Neural progenitor cell (in vitro differentiated cells): Measurements from ENCODE around the gene COL25A1. TPM values are rescaled to one million over a fixed set of nuclear protein-coding genes. Genes with fewer than 3 reads are reported as not detected.

ENCODE experiments used
- DNase-seq: peaks from one replicate; pipeline ENCODE4 v3.0.0-alpha.2; 2016; ENCODE audit warnings: low spot score
- H2AFZ ChIP-seq: fragments of 200-600 bp; sonication (generic); replicated peaks from 2 replicates; pipeline ENCODE4 v1.6.1; 2016; ENCODE audit warnings: antibody characterized with exemption
- H3F3A ChIP-seq: fragments of 200-600 bp; sonication (generic); 2 replicates; pipeline ENCODE4 v1.6.1; 2016; ENCODE audit warnings: antibody characterized with exemption, low read depth
- H3K27ac ChIP-seq: fragments of 200-600 bp; sonication (generic); 2 replicates; pipeline ENCODE4 v1.5.1; 2016; ENCODE audit warnings: mild to moderate bottlenecking
- H3K27me3 ChIP-seq: fragments of 200-600 bp; sonication (generic); 2 replicates; pipeline ENCODE4 v1.6.1; 2016; ENCODE audit warnings: mild to moderate bottlenecking, moderate library complexity
- H3K36me3 ChIP-seq: fragments of 200-600 bp; sonication (generic); 2 replicates; pipeline ENCODE4 v1.5.1; 2016
- H3K4me1 ChIP-seq: fragments of 200-600 bp; sonication (generic); 2 replicates; pipeline ENCODE4 v1.6.1; 2016; ENCODE audit warnings: mixed run types
- H3K4me2 ChIP-seq: fragments of 200-600 bp; sonication (generic); 2 replicates; pipeline ENCODE4 v1.6.1; 2016
- H3K4me3 ChIP-seq: fragments of 200-600 bp; sonication (generic); 2 replicates; pipeline ENCODE4 v1.5.1; 2016
- H3K79me2 ChIP-seq: fragments of 200-600 bp; sonication (generic); 2 replicates; pipeline ENCODE4 v1.6.1; 2016; ENCODE audit warnings: low read depth
- H3K9ac ChIP-seq: fragments of 200-600 bp; sonication (generic); 2 replicates; pipeline ENCODE4 v1.6.1; 2016
- H3K9me3 ChIP-seq: fragments of 200-600 bp; sonication (generic); 2 replicates; pipeline ENCODE4 v1.5.1; 2016; ENCODE audit warnings: low read depth
- H4K20me1 ChIP-seq: fragments of 200-600 bp; sonication (generic); 2 replicates; pipeline ENCODE4 v1.6.1; 2016; ENCODE audit warnings: low read depth
- H3K27ac Mint-ChIP-seq: 3 replicates; pipeline ENCODE4 v1.8.0; 2021; ENCODE audit warnings: mixed read lengths
- H3K27me3 Mint-ChIP-seq: 2 replicates; pipeline ENCODE4 v1.8.0; 2022; ENCODE audit warnings: low read depth, mild to moderate bottlenecking, inconsistent platforms, moderate library complexity, mixed read lengths; ENCODE audit not compliant: insufficient read depth
- H3K36me3 Mint-ChIP-seq: 3 replicates; pipeline ENCODE4 v1.8.0; 2021; ENCODE audit warnings: mixed read lengths
- H3K4me1 Mint-ChIP-seq: 3 replicates; pipeline ENCODE4 v1.8.0; 2021; ENCODE audit warnings: mixed read lengths
- H3K4me3 Mint-ChIP-seq: 3 replicates; pipeline ENCODE4 v1.8.0; 2021; ENCODE audit warnings: mild to moderate bottlenecking, moderate library complexity, mixed read lengths
- H3K9me3 Mint-ChIP-seq: 3 replicates; pipeline ENCODE4 v1.8.0; 2020; ENCODE audit warnings: mixed read lengths
- EZH2 ChIP-seq: fragments of 200-600 bp; sonication (generic); IDR thresholded peaks from 2 replicates; pipeline ENCODE4 v1.6.1; 2017; ENCODE audit warnings: antibody characterized with exemption, mild to moderate bottlenecking, moderate library complexity
- EZH2phosphoT487 ChIP-seq: fragments of 200-600 bp; sonication (generic); IDR thresholded peaks from 2 replicates; pipeline ENCODE4 v1.6.1; 2017; ENCODE audit warnings: antibody characterized with exemption
- total RNA-seq: library from RNA; depleted of rRNA; stranded (reverse); fragments of >200 nt; gene quantifications from 2 replicates; pipeline ENCODE4 v1.2.3, GENCODE V29; 2015; ENCODE audit warnings: low replicate concordance
- TF ChIP-seq, protein P1 (sequence below): fragments of 200-600 bp; sonication (generic); IDR thresholded peaks from 2 replicates; pipeline ENCODE4 v1.5.1; 2017; ENCODE audit warnings: antibody characterized with exemption, mild to moderate bottlenecking

The COL25A1 gene
- total RNA-seq, 1 donor from 2014 or later = 1.3 TPM

DNA sequence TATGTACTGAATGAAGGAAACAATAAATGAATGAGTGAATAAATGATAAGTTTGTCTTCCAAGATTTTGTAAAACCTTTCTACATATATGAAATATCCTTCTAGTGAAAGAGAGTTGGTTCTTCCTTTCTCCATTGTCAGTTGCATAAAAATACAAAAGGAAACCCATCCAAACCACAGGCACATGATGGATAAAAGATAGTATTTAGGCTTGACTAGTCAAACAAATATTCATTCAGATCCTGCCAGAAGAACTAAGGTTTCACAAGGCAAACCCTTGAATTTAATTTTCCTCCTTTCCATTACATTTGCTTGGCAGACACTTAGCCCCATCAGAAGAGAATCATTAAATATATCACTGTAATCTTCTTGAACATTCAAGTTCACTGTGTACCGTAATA, 208.4 kb downstream of the COL25A1 start:
- H4K20me1 ChIP-seq = no peaks in the 10 kb centered on the region
- no peaks in the 10 kb centered on the region for H3K4me1 ChIP-seq
- no peaks in the 10 kb centered on the region for H3K9me3 Mint-ChIP-seq
- no peak overlapping the region for H3K27ac Mint-ChIP-seq
- no peak overlapping the region for H3K4me3 Mint-ChIP-seq
- H3K79me2 ChIP-seq = no peaks in the 10 kb centered on the region
- no peak overlapping the region for H2AFZ ChIP-seq
- TF ChIP-seq, protein P1, sequence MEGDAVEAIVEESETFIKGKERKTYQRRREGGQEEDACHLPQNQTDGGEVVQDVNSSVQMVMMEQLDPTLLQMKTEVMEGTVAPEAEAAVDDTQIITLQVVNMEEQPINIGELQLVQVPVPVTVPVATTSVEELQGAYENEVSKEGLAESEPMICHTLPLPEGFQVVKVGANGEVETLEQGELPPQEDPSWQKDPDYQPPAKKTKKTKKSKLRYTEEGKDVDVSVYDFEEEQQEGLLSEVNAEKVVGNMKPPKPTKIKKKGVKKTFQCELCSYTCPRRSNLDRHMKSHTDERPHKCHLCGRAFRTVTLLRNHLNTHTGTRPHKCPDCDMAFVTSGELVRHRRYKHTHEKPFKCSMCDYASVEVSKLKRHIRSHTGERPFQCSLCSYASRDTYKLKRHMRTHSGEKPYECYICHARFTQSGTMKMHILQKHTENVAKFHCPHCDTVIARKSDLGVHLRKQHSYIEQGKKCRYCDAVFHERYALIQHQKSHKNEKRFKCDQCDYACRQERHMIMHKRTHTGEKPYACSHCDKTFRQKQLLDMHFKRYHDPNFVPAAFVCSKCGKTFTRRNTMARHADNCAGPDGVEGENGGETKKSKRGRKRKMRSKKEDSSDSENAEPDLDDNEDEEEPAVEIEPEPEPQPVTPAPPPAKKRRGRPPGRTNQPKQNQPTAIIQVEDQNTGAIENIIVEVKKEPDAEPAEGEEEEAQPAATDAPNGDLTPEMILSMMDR = no peak
- TF ChIP-seq EZH2 (no peak), EZH2phosphoT487 (no peak)
- H3K36me3 ChIP-seq = no peaks in the 10 kb centered on the region
- no peaks in the 10 kb centered on the region for H3F3A ChIP-seq
- no peak overlapping the region for H3K9ac ChIP-seq
- no peaks in the 10 kb centered on the region for H3K9me3 ChIP-seq
- peaks cover 9% of the 10 kb centered on the region for H3K4me1 Mint-ChIP-seq
- H3K27ac ChIP-seq = no peak overlapping the region
- H3K27me3 Mint-ChIP-seq = no peaks in the 10 kb centered on the region
- H3K36me3 Mint-ChIP-seq = no peaks in the 10 kb centered on the region
- H3K4me2 ChIP-seq = no peak overlapping the region
- no peaks in the 10 kb centered on the region for H3K27me3 ChIP-seq
- H3K4me3 ChIP-seq = no peak overlapping the region
- DNase-seq = no peak

DNA sequence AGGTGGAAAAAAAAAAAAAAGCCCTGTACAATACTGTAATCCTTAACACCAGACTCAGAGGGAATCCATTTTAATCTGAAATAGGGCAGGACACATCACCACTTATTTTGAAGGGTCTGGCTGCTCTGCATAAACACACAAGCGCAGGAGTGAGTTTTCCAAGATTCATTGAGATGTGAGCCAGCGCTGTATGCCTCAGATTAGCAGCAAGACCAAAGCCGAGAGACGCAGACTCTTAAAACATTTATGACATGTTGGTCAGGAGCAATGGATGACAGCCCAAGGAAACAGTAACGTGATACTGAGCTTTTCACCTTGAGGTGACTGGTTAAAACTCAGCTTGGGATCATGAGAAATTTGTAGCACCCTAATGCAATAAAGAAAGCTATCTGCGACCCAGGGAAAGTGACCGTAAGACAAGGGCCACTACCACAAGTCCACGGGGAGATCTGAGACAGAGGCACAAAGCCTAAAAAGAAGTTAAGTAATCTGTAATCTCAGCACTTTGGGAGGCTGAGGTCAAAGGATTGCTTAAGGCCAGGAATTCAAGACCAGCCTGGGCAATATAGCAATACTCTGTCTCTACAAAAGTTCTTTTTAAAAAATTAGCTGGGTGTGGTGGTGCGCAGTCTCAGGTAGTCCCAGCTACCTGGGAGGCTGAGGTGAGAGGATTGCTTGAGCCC, 210.6 kb downstream of the COL25A1 start:
- H3K27ac ChIP-seq = no peak overlapping the region
- no peak overlapping the region for H3K4me3 ChIP-seq
- H3K9me3 ChIP-seq = no peaks in the 10 kb centered on the region
- H3F3A ChIP-seq = no peaks in the 10 kb centered on the region
- H3K36me3 ChIP-seq = no peaks in the 10 kb centered on the region
- Mint-ChIP-seq H3K36me3 (no peaks in the 10 kb centered on the region), H3K27me3 (no peaks in the 10 kb centered on the region), H3K4me1 (peaks cover 19% of the 10 kb centered on the region), H3K27ac (no peak overlapping the region), H3K9me3 (no peaks in the 10 kb centered on the region), H3K4me3 (no peak overlapping the region)
- TF ChIP-seq, protein P1 = no peak
- TF ChIP-seq EZH2phosphoT487 (no peak), EZH2 (no peak)
- H3K27me3 ChIP-seq = no peaks in the 10 kb centered on the region
- H3K9ac ChIP-seq = no peak overlapping the region
- no peak overlapping the region for H3K4me2 ChIP-seq
- no peaks in the 10 kb centered on the region for H4K20me1 ChIP-seq
- DNase-seq = no peak
- H2AFZ ChIP-seq = no peak overlapping the region
- peaks cover 3% of the 10 kb centered on the region for H3K4me1 ChIP-seq
- no peaks in the 10 kb centered on the region for H3K79me2 ChIP-seq

DNA sequence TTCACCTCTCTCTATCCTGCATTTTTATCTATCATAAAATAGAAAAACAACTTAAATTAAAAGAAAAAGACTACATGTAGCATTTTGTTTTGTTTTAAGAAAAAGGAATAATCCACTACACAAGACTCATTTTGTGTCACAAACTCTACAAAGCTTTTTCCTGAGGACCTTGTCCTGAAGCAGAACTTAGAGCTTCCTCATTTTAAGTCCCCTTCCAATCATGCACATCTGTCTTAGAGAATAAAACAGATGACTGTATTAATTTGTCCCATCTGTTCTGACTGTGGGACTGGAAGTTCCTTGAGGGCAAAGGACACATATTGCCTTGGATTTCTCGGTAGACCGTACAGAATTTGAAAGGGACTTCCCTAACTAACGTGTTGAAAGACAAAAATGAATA, 218.5 kb downstream of the COL25A1 start:
- Histone ChIP-seq H3K4me1 (peaks cover 4% of the 10 kb centered on the region), H4K20me1 (no peaks in the 10 kb centered on the region), H3K79me2 (no peaks in the 10 kb centered on the region), H3K36me3 (no peaks in the 10 kb centered on the region), H3K27me3 (no peaks in the 10 kb centered on the region), H2AFZ (no peak overlapping the region), H3K4me3 (no peak overlapping the region), H3K27ac (no peak overlapping the region), H3K9me3 (no peaks in the 10 kb centered on the region), H3K9ac (no peak overlapping the region), H3K4me2 (no peak overlapping the region), H3F3A (no peaks in the 10 kb centered on the region)
- TF ChIP-seq, protein P1 = no peak
- no peak for TF ChIP-seq EZH2
- no peak overlapping the region for H3K4me3 Mint-ChIP-seq
- no peaks in the 10 kb centered on the region for H3K27me3 Mint-ChIP-seq
- no peak overlapping the region for H3K27ac Mint-ChIP-seq
- H3K4me1 Mint-ChIP-seq = peaks cover 21% of the 10 kb centered on the region
- H3K36me3 Mint-ChIP-seq = no peaks in the 10 kb centered on the region
- no peak for DNase-seq
- H3K9me3 Mint-ChIP-seq = no peaks in the 10 kb centered on the region
